PFSK-1 (cell line): ENCODE data around the gene CYB5R4.

Source experiments
- POLR2AphosphoS5 ChIP-seq: IDR thresholded peaks from 2 replicates; pipeline ENCODE4 v1.6.1; 2012; ENCODE audit warnings: low read depth, mild to moderate bottlenecking, control low read depth, low read length, moderate library complexity
- REST ChIP-seq, 2 experiments: IDR thresholded peaks; 2 replicates each; pipeline versions ENCODE4 v1.6.1 to v1.8.0; 2011 to 2012; ENCODE audit warnings: low read depth in 2 of 2, low read length in 2 of 2, control low read depth in 1 of 2, inconsistent platforms in 1 of 2, mild to moderate bottlenecking in 1 of 2, moderate library complexity in 1 of 2; ENCODE audit not compliant: insufficient read depth in 1 of 2
- TAF1 ChIP-seq: IDR thresholded peaks from 2 replicates; pipeline ENCODE4 v1.6.1; 2012; ENCODE audit warnings: low read length, control low read depth, borderline replicate concordance; ENCODE audit not compliant: insufficient read depth

GRCh38 chr6:83901624-83902023 is 42.1 kb downstream of the CYB5R4 start:
- TF ChIP-seq TAF1 (no peak), REST (IDR thresholded peaks at IDR 0.05; ENCODE audit: insufficient read depth in 1 of 2, low read depth in 2 of 2, low read length in 2 of 2) (no peak), POLR2AphosphoS5 (no peak)
